DMS79 treated with DMSO at 0.1 percent for 48 hours (cell line): ENCODE measurements around the gene KNL1.
"Not testable (repeated sequence)": the region's sequence is repeated elsewhere in the genome, so short reads cannot be mapped to it uniquely, and the experiment has no call there.

ENCODE experiments used
- DNase-seq: peaks from one replicate; lab custom pipeline; 2025; lab: John Stamatoyannopoulos, UW

Gene KNL1

GRCh38 chr15:40593588-40594428 is at the start of gene KNL1:
TSS of gene KNL1 (plus strand) at chr15:40594249. CDS start at chr15:40602932, 8,683 bp downstream.
- peak; percentile 78 for DNase-seq

GRCh38 chr15:40545457-40545856 is 48.6 kb upstream of the KNL1 start:
- no peak for DNase-seq

GRCh38 chr15:40548610-40549009 is 45.4 kb upstream of the KNL1 start:
- DNase-seq = no peak

GRCh38 chr15:40549894-40550293 is 44.2 kb upstream of the KNL1 start:
- DNase-seq = no peak

- no peak for DNase-seq
Observed at GRCh38 chr15:40550341-40551037, 43.6 kb upstream of the KNL1 start.

GRCh38 chr15:40554161-40554525 is 39.9 kb upstream of the KNL1 start:
- peak; percentile 2 for DNase-seq

GRCh38 chr15:40555876-40556275 is 38.2 kb upstream of the KNL1 start:
- no peak for DNase-seq

GRCh38 chr15:40558952-40559742 is 34.9 kb upstream of the KNL1 start:
- no peak for DNase-seq

GRCh38 chr15:40562691-40563090 is 31.4 kb upstream of the KNL1 start:
- no peak for DNase-seq

- no peak for DNase-seq
Observed at GRCh38 chr15:40563426-40563825, 30.6 kb upstream of the KNL1 start.

- DNase-seq = peak; percentile 88
Observed at GRCh38 chr15:40564591-40565332, 29.3 kb upstream of the KNL1 start, which contains the start of gene CCDC32. TSS of gene CCDC32 (minus strand) at chr15:40565042. CDS start at chr15:40563015, 2,027 bp downstream.

GRCh38 chr15:40565333-40566238 is 28.5 kb upstream of the KNL1 start:
- no peak for DNase-seq

- DNase-seq = no peak
Observed at GRCh38 chr15:40567111-40567510, 26.9 kb upstream of the KNL1 start.

- DNase-seq = peak; percentile 63
Observed at GRCh38 chr15:40569129-40569953, 24.7 kb upstream of the KNL1 start, which contains the start of gene RPUSD2. TSS of gene RPUSD2 (plus strand) at chr15:40569299. CDS start at chr15:40569338, 39 bp downstream.

- no peak for DNase-seq
Observed at GRCh38 chr15:40575113-40575512, 18.9 kb upstream of the KNL1 start.

GRCh38 chr15:40576914-40577313 is 17.1 kb upstream of the KNL1 start:
- not testable (repeated sequence) for DNase-seq

GRCh38 chr15:40578892-40579291 is 15.2 kb upstream of the KNL1 start:
- DNase-seq = no peak

- DNase-seq = not testable (repeated sequence)
Observed at GRCh38 chr15:40581796-40582195, 12.3 kb upstream of the KNL1 start.

- DNase-seq = peak; percentile 13
Observed at GRCh38 chr15:40582726-40583246, 11.3 kb upstream of the KNL1 start.
